Mesenchymal stem cell (in vitro differentiated cells and primary cell): Measurements from ENCODE around the gene ARID3B.
A peak's percentile ranks its signal among the peaks of the same experiment; 100 is the strongest.

Experiments used
- DNase-seq: peaks from one replicate; pipeline ENCODE4 v3.0.0-alpha.2; 2013
- H2AFZ ChIP-seq: one replicate; pipeline ENCODE4 v1.6.1; 2013; ENCODE audit warnings: low read depth, mild to moderate bottlenecking, control low read depth, inconsistent platforms, low read length, moderate library complexity
- H2AK5ac ChIP-seq: 2 replicates; pipeline ENCODE4 v1.6.1; 2013; ENCODE audit warnings: low read length, moderate library complexity, mild to moderate bottlenecking, inconsistent platforms; ENCODE audit not compliant: severe bottlenecking
- H2BK120ac ChIP-seq: one replicate; pipeline ENCODE4 v1.6.1; 2013; ENCODE audit warnings: low read depth, mild to moderate bottlenecking, inconsistent platforms, low read length, moderate library complexity
- H2BK12ac ChIP-seq, 2 experiments: one replicate each; pipeline ENCODE4 v1.6.1; 2013; ENCODE audit warnings: inconsistent platforms in 2 of 2, low read length in 2 of 2, mild to moderate bottlenecking in 2 of 2, moderate library complexity in 2 of 2, control low read depth in 1 of 2
- H2BK15ac ChIP-seq: one replicate; pipeline ENCODE4 v1.6.1; 2013; ENCODE audit warnings: mild to moderate bottlenecking, low read depth, inconsistent platforms; ENCODE audit not compliant: poor library complexity, severe bottlenecking
- H2BK5ac ChIP-seq: 2 replicates; pipeline ENCODE4 v1.6.1; 2013; ENCODE audit warnings: low read depth, mild to moderate bottlenecking, low read length, control low read depth, inconsistent platforms; ENCODE audit not compliant: poor library complexity, severe bottlenecking
- H3K14ac ChIP-seq, 2 experiments: one replicate each; pipeline ENCODE4 v1.6.1; 2013; ENCODE audit warnings: inconsistent platforms in 2 of 2, low read length in 2 of 2, control low read depth in 1 of 2, mild to moderate bottlenecking in 1 of 2, moderate library complexity in 1 of 2
- H3K18ac ChIP-seq, 2 experiments: one replicate each; pipeline ENCODE4 v1.6.1; 2013; ENCODE audit warnings: inconsistent platforms in 2 of 2, low read length in 2 of 2, control low read depth in 1 of 2, low read depth in 1 of 2, mild to moderate bottlenecking in 1 of 2
- H3K23ac ChIP-seq, 2 experiments: one replicate each; pipeline ENCODE4 v1.6.1; 2013; ENCODE audit warnings: inconsistent platforms in 2 of 2, low read length in 2 of 2, mild to moderate bottlenecking in 2 of 2, moderate library complexity in 2 of 2, control low read depth in 1 of 2
- H3K27ac ChIP-seq: 2 replicates; pipeline ENCODE4 v1.5.1; 2013; ENCODE audit warnings: mild to moderate bottlenecking, moderate library complexity, low read length, control low read depth, inconsistent platforms; ENCODE audit not compliant: poor library complexity, severe bottlenecking
- H3K27me3 ChIP-seq, 2 experiments: 2 replicates each; pipeline versions ENCODE4 v1.6.1 to v1.7.0; 2013; ENCODE audit warnings: low read length in 2 of 2, mild to moderate bottlenecking in 2 of 2, moderate library complexity in 2 of 2, control low read depth in 1 of 2, inconsistent platforms in 1 of 2; ENCODE audit not compliant: control insufficient read depth in 1 of 2, insufficient read depth in 1 of 2
- H3K36me3 ChIP-seq, 2 experiments: 2 replicates each; pipeline versions ENCODE4 v1.6.1 to v1.7.0; 2013; ENCODE audit warnings: low read length in 2 of 2, control low read depth in 1 of 2, inconsistent platforms in 1 of 2, low read depth in 1 of 2, mild to moderate bottlenecking in 1 of 2; ENCODE audit not compliant: insufficient read depth in 2 of 2, control insufficient read depth in 1 of 2
- H3K4ac ChIP-seq, 2 experiments: one replicate each; pipeline ENCODE4 v1.6.1; 2013; ENCODE audit warnings: inconsistent platforms in 2 of 2, low read length in 2 of 2, mild to moderate bottlenecking in 2 of 2, moderate library complexity in 2 of 2, control low read depth in 1 of 2, low read depth in 1 of 2
- H3K4me1 ChIP-seq: 2 replicates; pipeline ENCODE4 v1.6.1; 2013; ENCODE audit warnings: low read depth, low read length, control low read depth; ENCODE audit not compliant: control insufficient read depth, insufficient read depth
- H3K4me2 ChIP-seq: 2 replicates; pipeline ENCODE4 v1.6.1; 2013; ENCODE audit warnings: low read length, mild to moderate bottlenecking, inconsistent platforms; ENCODE audit not compliant: poor library complexity, severe bottlenecking
- H3K4me3 ChIP-seq, 2 experiments: 2 replicates each; pipeline versions ENCODE4 v1.5.1 to v1.7.0; 2013; ENCODE audit warnings: low read length in 2 of 2, mild to moderate bottlenecking in 2 of 2, control low read depth in 1 of 2, low read depth in 1 of 2; ENCODE audit not compliant: insufficient read depth in 1 of 2
- H3K79me1 ChIP-seq: replicated peaks from 2 replicates; pipeline ENCODE4 v1.6.1; 2013; ENCODE audit warnings: mild to moderate bottlenecking, control low read depth, low read length, inconsistent platforms; ENCODE audit not compliant: poor library complexity, severe bottlenecking
- H3K9ac ChIP-seq: 2 replicates; pipeline ENCODE4 v1.7.0; 2013; ENCODE audit warnings: mild to moderate bottlenecking, low read length, moderate library complexity
- H3K9me3 ChIP-seq: 2 replicates; pipeline ENCODE4 v1.7.0; 2013; ENCODE audit warnings: mild to moderate bottlenecking, low read length; ENCODE audit not compliant: control insufficient read depth
- H4K8ac ChIP-seq: one replicate; pipeline ENCODE4 v1.6.1; 2013; ENCODE audit warnings: inconsistent platforms, mild to moderate bottlenecking, low read length, moderate library complexity
- H4K91ac ChIP-seq: one replicate; pipeline ENCODE4 v1.6.1; 2013; ENCODE audit warnings: mild to moderate bottlenecking, low read length, inconsistent platforms
- WGBS: methylation state at CpG from one replicate; pipeline ENCODE4 v1.1.7; 2013; ENCODE audit warnings: mixed read lengths; 5-methylcytosine and 5-hydroxymethylcytosine counted together

ARID3B gene

DNA sequence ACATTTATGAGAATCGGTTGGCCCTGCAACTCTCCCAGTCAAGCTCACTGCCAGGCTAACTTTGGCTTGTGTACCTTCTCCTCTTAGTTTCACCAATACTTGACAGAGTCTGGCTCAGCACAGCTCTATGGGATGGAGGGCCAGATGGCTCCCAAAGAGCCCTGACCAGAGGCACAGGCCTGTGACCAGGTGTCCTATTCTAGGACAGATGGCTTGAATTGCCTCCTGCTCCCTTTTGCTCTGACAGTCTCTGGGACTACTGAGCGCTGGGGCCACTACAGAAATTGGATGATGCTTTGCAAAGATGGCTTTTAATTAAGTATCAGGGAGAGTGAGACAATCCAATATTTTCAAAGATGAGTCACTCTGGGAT, 10.3 kb upstream of the ARID3B start:
- H3K23ac ChIP-seq, result no peak overlapping the region
- peak overlapping the region; percentile 63 for H2AK5ac ChIP-seq
- no peak overlapping the region for H4K91ac ChIP-seq
- H4K8ac ChIP-seq, result peak overlapping the region; percentile 2
- 93% methylated on average over 2 of the region's 2 CpGs for WGBS
- DNase-seq, result no peak
- no peak overlapping the region for H2BK15ac ChIP-seq
- no peaks in the 10 kb centered on the region for H3K27me3 ChIP-seq
- H3K9me3 ChIP-seq, result no peaks in the 10 kb centered on the region
- H3K4me3 ChIP-seq, result no peak overlapping the region
- H3K4me2 ChIP-seq, result no peak overlapping the region
- peak overlapping the region; percentile 81 for H3K27ac ChIP-seq
- no peak overlapping the region for H2AFZ ChIP-seq
- peak overlapping the region in 1 of 2 experiments; percentile 73 for H2BK12ac ChIP-seq
- H3K79me1 ChIP-seq, result no peaks in the 10 kb centered on the region
- no peak overlapping the region for H3K4ac ChIP-seq
- peaks cover 7% of the 10 kb centered on the region for H3K4me1 ChIP-seq
- H3K9ac ChIP-seq, result no peak overlapping the region
- H3K18ac ChIP-seq, result peak overlapping the region in 1 of 2 experiments; percentile 41
- H2BK5ac ChIP-seq, result peak overlapping the region; percentile 74
- no peaks in the 10 kb centered on the region for H3K36me3 ChIP-seq
- H3K14ac ChIP-seq, result no peak overlapping the region
- H2BK120ac ChIP-seq, result no peak overlapping the region

GRCh38 chr15:74531144-74531811, 9.7 kb upstream of the ARID3B start:
- Histone ChIP-seq H4K8ac (peak overlapping the region; percentile 21), H3K23ac (no peak overlapping the region), H3K27me3 (no peaks in the 10 kb centered on the region), H2AK5ac (no peak overlapping the region), H3K9me3 (no peaks in the 10 kb centered on the region), H3K4me3 (no peak overlapping the region), H3K79me1 (no peaks in the 10 kb centered on the region), H2BK12ac (no peak overlapping the region), H3K4ac (no peak overlapping the region), H2BK15ac (no peak overlapping the region), H3K36me3 (no peaks in the 10 kb centered on the region), H2BK5ac (peak overlapping the region; percentile 74), H4K91ac (no peak overlapping the region), H3K27ac (peak overlapping the region; percentile 81), H3K18ac (peak overlapping the region in 1 of 2 experiments; percentile 34), H3K4me2 (peak overlapping the region; percentile 50), H3K9ac (no peak overlapping the region), H3K4me1 (peaks cover 7% of the 10 kb centered on the region), H3K14ac (no peak overlapping the region), H2BK120ac (no peak overlapping the region), H2AFZ (no peak overlapping the region)
- peak; percentile 88 for DNase-seq
- 6% methylated on average over 4 of the region's 4 CpGs for WGBS

DNA sequence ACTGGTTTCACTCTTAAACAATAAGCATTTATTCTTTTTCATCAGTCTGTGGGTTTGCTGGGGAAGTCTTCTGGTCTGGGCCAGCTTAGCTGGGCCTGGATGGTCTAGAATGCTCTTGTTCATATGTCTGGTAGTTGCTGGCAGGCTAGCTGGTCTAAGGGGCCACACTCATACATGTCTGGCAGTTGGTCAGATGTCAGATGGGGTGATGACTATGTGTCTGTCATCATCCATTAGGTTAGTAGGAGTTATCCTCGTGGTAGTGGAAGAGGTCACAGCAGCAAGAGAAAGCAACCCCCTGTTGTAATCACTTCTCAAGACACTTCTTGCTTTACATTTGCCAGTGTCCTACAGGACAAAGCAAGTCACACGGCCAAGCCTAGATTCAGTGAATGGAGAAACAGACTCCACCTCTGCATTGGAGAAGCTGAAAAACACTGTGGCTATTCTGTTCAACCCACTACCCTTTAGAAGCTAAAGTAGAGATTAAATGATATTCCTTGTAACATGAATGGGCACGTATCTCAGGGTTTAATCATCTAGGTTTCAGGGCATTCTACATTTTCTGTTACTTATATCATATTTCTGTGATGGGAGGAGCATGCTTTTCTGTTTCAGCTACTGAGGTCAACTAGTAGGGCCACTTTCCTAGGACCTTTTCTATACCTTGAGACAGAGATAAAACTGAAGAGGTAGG, 5.5 kb upstream of the ARID3B start:
- Histone ChIP-seq H2AFZ (no peak overlapping the region), H3K4me1 (peaks cover 12% of the 10 kb centered on the region), H2BK5ac (no peak overlapping the region), H3K4me2 (no peak overlapping the region), H2AK5ac (no peak overlapping the region), H2BK120ac (no peak overlapping the region), H2BK12ac (no peak overlapping the region), H4K8ac (no peak overlapping the region), H3K9ac (no peak overlapping the region), H3K36me3 (no peaks in the 10 kb centered on the region), H3K9me3 (no peaks in the 10 kb centered on the region), H2BK15ac (no peak overlapping the region), H3K18ac (no peak overlapping the region), H3K27ac (no peak overlapping the region), H4K91ac (no peak overlapping the region), H3K14ac (no peak overlapping the region), H3K4me3 (no peak overlapping the region), H3K27me3 (no peaks in the 10 kb centered on the region), H3K23ac (no peak overlapping the region), H3K79me1 (peaks cover 2% of the 10 kb centered on the region), H3K4ac (no peak overlapping the region)
- 78% methylated on average over 2 of the region's 3 CpGs for WGBS
- peak; percentile 8 for DNase-seq

DNA sequence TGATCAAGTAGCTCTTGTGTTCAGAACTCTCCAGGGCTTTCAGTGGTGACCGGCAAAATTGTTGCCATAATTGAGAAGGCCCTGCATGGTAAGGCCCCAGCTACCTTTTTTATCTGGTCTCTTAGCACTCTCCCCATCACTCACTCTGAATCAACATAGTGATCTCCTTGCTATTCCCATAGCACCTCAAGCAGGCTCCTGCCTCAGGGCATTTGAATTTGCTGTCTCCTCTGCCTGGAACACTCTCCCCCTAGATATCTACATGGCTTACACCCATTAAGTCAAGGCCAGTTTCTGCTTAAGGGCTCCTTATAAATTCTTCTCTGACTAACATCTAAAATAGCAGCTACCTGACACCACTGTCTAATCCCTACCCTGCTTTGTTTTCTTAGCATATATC, 3.3 kb upstream of the ARID3B start:
- Histone ChIP-seq H4K8ac (no peak overlapping the region), H2AFZ (no peak overlapping the region), H3K14ac (no peak overlapping the region), H2AK5ac (no peak overlapping the region), H3K4me3 (no peak overlapping the region), H3K18ac (no peak overlapping the region), H3K27me3 (no peaks in the 10 kb centered on the region), H3K4me1 (peaks cover 12% of the 10 kb centered on the region), H2BK15ac (no peak overlapping the region), H2BK5ac (no peak overlapping the region), H3K9me3 (no peaks in the 10 kb centered on the region), H3K27ac (no peak overlapping the region), H3K4ac (no peak overlapping the region), H4K91ac (no peak overlapping the region), H3K9ac (no peak overlapping the region), H3K4me2 (no peak overlapping the region), H2BK120ac (no peak overlapping the region), H3K79me1 (peaks cover 2% of the 10 kb centered on the region), H2BK12ac (no peak overlapping the region), H3K36me3 (no peaks in the 10 kb centered on the region), H3K23ac (no peak overlapping the region)
- WGBS, result 70% methylated on average over 1 of the region's 1 CpG
- no peak for DNase-seq
